Lung (tissue), 12 donors: ENCODE results near the gene TRIM47. TPM values are rescaled to one million over a fixed set of nuclear protein-coding genes. Genes with fewer than 3 reads are reported as not detected.

Experiments used
- ATAC-seq: fragments of 200-7000 bp; cut with Tn5 transposase; one replicate; pipeline ENCODE4 v1.9.1; 2020; ENCODE audit warnings: moderate number of reproducible peaks; ENCODE audit not compliant: insufficient read depth, low FRiP score
- DNase-seq, 3 donors: peaks; one replicate each; pipeline ENCODE4 v3.0.0-alpha.2; 2013 to 2017
- H3K27ac ChIP-seq, 2 donors: one replicate each; pipeline ENCODE4 v1.5.1; 2013; ENCODE audit warnings: mild to moderate bottlenecking in 2 of 2, moderate library complexity in 2 of 2, control low read depth in 1 of 2, inconsistent platforms in 1 of 2, low read depth in 1 of 2, low read length in 1 of 2
- H3K27me3 ChIP-seq, 3 donors: one replicate each; pipeline ENCODE4 v1.5.1; 2013; ENCODE audit warnings: low read length in 2 of 3; ENCODE audit not compliant: control insufficient read depth in 3 of 3, insufficient read depth in 3 of 3
- H3K36me3 ChIP-seq, 4 donors: one replicate each; pipeline ENCODE4 v1.5.1; 2013; ENCODE audit warnings: low read length in 4 of 4, mild to moderate bottlenecking in 1 of 4, moderate library complexity in 1 of 4; ENCODE audit not compliant: control insufficient read depth in 4 of 4, insufficient read depth in 4 of 4
- H3K4me1 ChIP-seq, 5 donors: one replicate each; pipeline ENCODE4 v1.5.1; 2013; ENCODE audit warnings: low read length in 5 of 5, mild to moderate bottlenecking in 2 of 5, moderate library complexity in 1 of 5; ENCODE audit not compliant: control insufficient read depth in 5 of 5, insufficient read depth in 5 of 5
- H3K4me3 ChIP-seq: one replicate; pipeline ENCODE4 v1.5.1; 2013; ENCODE audit warnings: mild to moderate bottlenecking, control low read depth, moderate library complexity
- H3K9ac ChIP-seq, 2 donors: one replicate each; pipeline ENCODE4 v1.5.1; 2013; ENCODE audit warnings: low read length in 2 of 2, control low read depth in 1 of 2; ENCODE audit not compliant: insufficient read depth in 1 of 2
- H3K9me3 ChIP-seq, 4 donors: one replicate each; pipeline ENCODE4 v1.5.1; 2013; ENCODE audit warnings: low read length in 3 of 4, mild to moderate bottlenecking in 1 of 4, moderate library complexity in 1 of 4; ENCODE audit not compliant: control insufficient read depth in 4 of 4, insufficient read depth in 3 of 4
- WGBS, 2 donors: extraction: QIAGEN DNeasy Blood & Tissue Kit; methylation state at CpG; one replicate each; pipeline ENCODE4 v1.1.7; 2013; 5-methylcytosine and 5-hydroxymethylcytosine counted together
- polyA plus RNA-seq, 2 donors: library from polyadenylated mRNA; stranded (reverse); fragments of 200-250 nt; gene quantifications; one replicate each; pipeline ENCODE4 v1.2.1, GENCODE V29; 2013
- total RNA-seq, 2 donors: library from RNA; depleted of rRNA in 1 of 2; stranded (reverse); fragments of >200 nt in 1 of 2; gene quantifications; one replicate each; pipeline ENCODE4 v1.2.1, GENCODE V29; 2014 to 2021
- TF ChIP-seq, protein P1 (sequence below): IDR thresholded peaks from 2 replicates; pipeline ENCODE4 v1.5.1; 2012; ENCODE audit warnings: mild to moderate bottlenecking; ENCODE audit errors: control extremely low read depth, extremely low read depth
- donor health status: control.
- donor health status: control.
- donor health status: Bipolar disorder and iron deficiency.
- donor health status: healthy.
- donor health status: DM: yes; HTN: yes; CAD: no.

Gene TRIM47
- total and polyA plus RNA-seq, 4 donors = 22.9 to 78.3 (median 28.0) TPM

- Histone ChIP-seq H3K36me3 (no peaks in the 10 kb centered on the region), H3K4me1 (no peaks in the 10 kb centered on the region), H3K9ac (no peak overlapping the region), H3K27me3 (no peaks in the 10 kb centered on the region), H3K4me3 (no peak overlapping the region), H3K27ac (no peak overlapping the region), H3K9me3 (no peaks in the 10 kb centered on the region)
- ATAC-seq (no peak), DNase-seq (no peak)
- TF ChIP-seq, protein P1, sequence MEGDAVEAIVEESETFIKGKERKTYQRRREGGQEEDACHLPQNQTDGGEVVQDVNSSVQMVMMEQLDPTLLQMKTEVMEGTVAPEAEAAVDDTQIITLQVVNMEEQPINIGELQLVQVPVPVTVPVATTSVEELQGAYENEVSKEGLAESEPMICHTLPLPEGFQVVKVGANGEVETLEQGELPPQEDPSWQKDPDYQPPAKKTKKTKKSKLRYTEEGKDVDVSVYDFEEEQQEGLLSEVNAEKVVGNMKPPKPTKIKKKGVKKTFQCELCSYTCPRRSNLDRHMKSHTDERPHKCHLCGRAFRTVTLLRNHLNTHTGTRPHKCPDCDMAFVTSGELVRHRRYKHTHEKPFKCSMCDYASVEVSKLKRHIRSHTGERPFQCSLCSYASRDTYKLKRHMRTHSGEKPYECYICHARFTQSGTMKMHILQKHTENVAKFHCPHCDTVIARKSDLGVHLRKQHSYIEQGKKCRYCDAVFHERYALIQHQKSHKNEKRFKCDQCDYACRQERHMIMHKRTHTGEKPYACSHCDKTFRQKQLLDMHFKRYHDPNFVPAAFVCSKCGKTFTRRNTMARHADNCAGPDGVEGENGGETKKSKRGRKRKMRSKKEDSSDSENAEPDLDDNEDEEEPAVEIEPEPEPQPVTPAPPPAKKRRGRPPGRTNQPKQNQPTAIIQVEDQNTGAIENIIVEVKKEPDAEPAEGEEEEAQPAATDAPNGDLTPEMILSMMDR = no peak
- WGBS, 2 donors = 95 to 97% methylated on average over 15 of the region's 15 CpGs
Measured at GRCh38 chr17:75925912-75926311, 47.5 kb upstream of the TRIM47 start.

DNA sequence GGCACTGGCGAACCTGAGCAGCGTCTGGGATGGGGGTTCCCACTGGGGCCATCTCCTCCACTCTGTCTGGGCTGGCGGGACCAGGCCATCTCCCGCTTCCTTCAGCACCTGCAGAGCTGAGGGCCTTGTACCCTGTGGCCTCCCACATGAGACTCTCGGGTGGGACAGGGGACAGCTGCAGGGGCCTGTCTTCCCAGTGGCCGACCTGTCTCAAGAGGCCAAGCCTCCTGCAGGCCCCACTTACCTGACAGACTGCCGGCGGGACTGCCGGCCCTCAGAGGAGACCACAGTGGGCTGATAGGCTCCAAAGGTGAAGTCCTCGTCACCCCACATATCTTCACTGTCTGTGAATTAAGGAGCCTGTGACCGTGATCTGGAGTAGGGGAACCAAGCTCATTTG lies 46.7 kb upstream of the TRIM47 start:
- DNase-seq = no peak
- Histone ChIP-seq H3K36me3 (no peaks in the 10 kb centered on the region), H3K27me3 (no peaks in the 10 kb centered on the region), H3K9ac (no peak overlapping the region), H3K27ac (no peak overlapping the region), H3K4me1 (no peaks in the 10 kb centered on the region), H3K9me3 (no peaks in the 10 kb centered on the region), H3K4me3 (no peak overlapping the region)
- TF ChIP-seq, protein P1 = no peak
- ATAC-seq = no peak
- WGBS, 2 donors = 97 to 98% methylated on average over 10 to 11 of the region's 11 CpGs

GRCh38 chr17:75922963-75923874 lies 44.8 kb upstream of the TRIM47 start:
- no peaks in the 10 kb centered on the region for H3K27me3 ChIP-seq
- no peaks in the 10 kb centered on the region for H3K9me3 ChIP-seq
- H3K4me3 ChIP-seq = no peak overlapping the region
- no peak for ATAC-seq
- WGBS, 2 donors = 79 to 85% methylated on average over 19 of the region's 19 CpGs
- H3K27ac ChIP-seq = no peak overlapping the region
- no peaks in the 10 kb centered on the region for H3K4me1 ChIP-seq
- H3K36me3 ChIP-seq = no peaks in the 10 kb centered on the region
- H3K9ac ChIP-seq = no peak overlapping the region
- TF ChIP-seq, protein P1 = no peak
- DNase-seq = no peak
